HUDEP-2 (cell line): ENCODE data around the gene SLC25A1.
"Not testable (repeated sequence)": the region's sequence is repeated elsewhere in the genome, so short reads cannot be mapped to it uniquely, and the experiment has no call there.

Source experiments
- DNase-seq, 76 experiments: peaks; one replicate each; lab custom pipeline; 2025; ENCODE audit not compliant: unreplicated experiment in 76 of 76; lab: John Stamatoyannopoulos, UW

The SLC25A1 gene

GRCh38 chr22:19169002-19169946, 9.3 kb downstream of the SLC25A1 start:
- DNase-seq: no peak

GRCh38 chr22:19168088-19168890, 10.2 kb downstream of the SLC25A1 start:
- DNase-seq: peak in 1 of 76 experiments; percentile 8

- DNase-seq: no peak
Observed at GRCh38 chr22:19167106-19167869, 11.2 kb downstream of the SLC25A1 start.

GRCh38 chr22:19166421-19166820, 12.1 kb downstream of the SLC25A1 start:
- DNase-seq: no peak

GRCh38 chr22:19164425-19164824, 14.1 kb downstream of the SLC25A1 start:
- DNase-seq: no peak

GRCh38 chr22:19158649-19159048, 19.9 kb downstream of the SLC25A1 start:
- DNase-seq: not testable (repeated sequence)

- not testable (repeated sequence) for DNase-seq
Observed at GRCh38 chr22:19156109-19156508, 22.4 kb downstream of the SLC25A1 start.

GRCh38 chr22:19152942-19153883, 25.3 kb downstream of the SLC25A1 start:
- no peak for DNase-seq

GRCh38 chr22:19151329-19152191, 27.0 kb downstream of the SLC25A1 start:
- DNase-seq: no peak

GRCh38 chr22:19150482-19151328, 27.8 kb downstream of the SLC25A1 start:
- DNase-seq: no peak

- DNase-seq: no peak
Observed at GRCh38 chr22:19149991-19150390, 28.5 kb downstream of the SLC25A1 start, which contains the start of gene GSC2. Gene GSC2, minus strand, starts transcription at chr22:19150292. Its CDS starts 9 bp downstream, at chr22:19150283.

- DNase-seq: no peak
Observed at GRCh38 chr22:19149047-19149883, 29.3 kb downstream of the SLC25A1 start.

- no peak for DNase-seq
Observed at GRCh38 chr22:19148417-19149046, 30.0 kb downstream of the SLC25A1 start.

GRCh38 chr22:19147195-19147780, 31.2 kb downstream of the SLC25A1 start:
- no peak for DNase-seq

GRCh38 chr22:19146215-19146968, 32.1 kb downstream of the SLC25A1 start:
- no peak for DNase-seq
